PC-9 (cell line): ENCODE results near the gene GPT2.

ENCODE experiments used
- EZH2 ChIP-seq: fragments of 200-600 bp; sonication (generic); IDR thresholded peaks from 2 replicates; pipeline ENCODE4 v1.8.0; 2017; ENCODE audit warnings: antibody characterized with exemption, low read depth
- TF ChIP-seq, protein P1 (sequence below): fragments of 200-600 bp; sonication (generic); conservative IDR thresholded peaks from 2 replicates; pipeline ENCODE4 v1.6.1; 2017; ENCODE audit warnings: mixed run types, antibody characterized with exemption, mild to moderate bottlenecking, moderate library complexity

DNA sequence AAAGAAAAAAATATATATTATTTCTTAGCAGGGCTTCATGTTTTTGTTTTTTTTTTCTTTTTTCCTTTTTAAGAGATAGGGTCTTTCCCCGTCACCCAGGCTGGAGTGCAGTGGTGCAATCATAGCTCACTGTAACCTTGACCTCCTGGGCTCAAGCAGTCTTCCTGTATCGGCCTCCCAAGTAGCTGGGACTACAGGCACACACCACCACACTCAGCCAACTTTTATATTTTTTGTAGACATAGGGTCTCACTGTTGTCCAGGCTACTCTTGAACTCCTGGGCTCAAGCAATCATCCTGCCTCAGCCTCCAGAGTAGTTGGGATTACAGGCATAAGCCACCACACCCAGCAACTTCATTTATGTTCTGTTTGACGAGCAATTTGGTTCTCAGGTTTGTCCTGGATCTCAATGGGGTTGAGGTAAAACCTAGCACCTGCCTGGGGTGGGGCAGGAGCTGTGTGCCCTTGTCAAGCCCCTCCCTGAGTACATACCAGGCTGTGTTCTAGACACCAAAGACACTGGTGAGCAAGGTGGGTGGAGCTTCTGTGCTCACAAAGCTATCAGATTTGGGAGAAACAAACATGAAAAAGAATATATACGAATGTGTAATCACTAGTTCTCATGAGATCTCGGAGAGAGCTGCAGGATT lies 19.2 kb downstream of the GPT2 start:
- TF ChIP-seq, protein P1, sequence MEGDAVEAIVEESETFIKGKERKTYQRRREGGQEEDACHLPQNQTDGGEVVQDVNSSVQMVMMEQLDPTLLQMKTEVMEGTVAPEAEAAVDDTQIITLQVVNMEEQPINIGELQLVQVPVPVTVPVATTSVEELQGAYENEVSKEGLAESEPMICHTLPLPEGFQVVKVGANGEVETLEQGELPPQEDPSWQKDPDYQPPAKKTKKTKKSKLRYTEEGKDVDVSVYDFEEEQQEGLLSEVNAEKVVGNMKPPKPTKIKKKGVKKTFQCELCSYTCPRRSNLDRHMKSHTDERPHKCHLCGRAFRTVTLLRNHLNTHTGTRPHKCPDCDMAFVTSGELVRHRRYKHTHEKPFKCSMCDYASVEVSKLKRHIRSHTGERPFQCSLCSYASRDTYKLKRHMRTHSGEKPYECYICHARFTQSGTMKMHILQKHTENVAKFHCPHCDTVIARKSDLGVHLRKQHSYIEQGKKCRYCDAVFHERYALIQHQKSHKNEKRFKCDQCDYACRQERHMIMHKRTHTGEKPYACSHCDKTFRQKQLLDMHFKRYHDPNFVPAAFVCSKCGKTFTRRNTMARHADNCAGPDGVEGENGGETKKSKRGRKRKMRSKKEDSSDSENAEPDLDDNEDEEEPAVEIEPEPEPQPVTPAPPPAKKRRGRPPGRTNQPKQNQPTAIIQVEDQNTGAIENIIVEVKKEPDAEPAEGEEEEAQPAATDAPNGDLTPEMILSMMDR, result no peak
- TF ChIP-seq EZH2, result no peak
